Measurements from ENCODE around the gene RBP3. TPM values are rescaled to one million over a fixed set of nuclear protein-coding genes. Genes with fewer than 3 reads are reported as not detected.

RBP3 gene
- total RNA-seq: under 1 TPM in 1 of 2 donors, not detected in 1; 0.25 TPM
- 0.09 TPM for polyA plus RNA-seq (ENCODE audit: insufficient read depth, low read depth, low replicate concordance)
- long read RNA-seq, donor 1: 0 reads
- long read RNA-seq, donor 2: 0 reads

DNA sequence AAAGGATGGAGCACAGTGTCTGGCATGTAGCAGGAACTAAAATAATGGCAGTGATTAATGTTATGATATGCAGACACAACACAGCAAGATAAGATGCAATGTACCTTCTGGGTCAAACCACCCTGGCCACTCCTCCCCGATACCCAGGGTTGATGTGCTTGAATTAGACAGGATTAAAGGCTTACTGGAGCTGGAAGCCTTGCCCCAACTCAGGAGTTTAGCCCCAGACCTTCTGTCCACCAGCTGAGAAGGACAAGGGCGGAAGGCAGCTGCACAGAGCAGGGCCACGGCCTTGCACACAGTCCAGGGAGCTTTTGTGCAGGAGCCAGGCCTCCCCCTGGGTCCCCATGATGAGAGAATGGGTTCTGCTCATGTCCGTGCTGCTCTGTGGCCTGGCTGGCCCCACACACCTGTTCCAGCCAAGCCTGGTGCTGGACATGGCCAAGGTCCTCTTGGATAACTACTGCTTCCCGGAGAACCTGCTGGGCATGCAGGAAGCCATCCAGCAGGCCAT lies at the start of gene RBP3:
Gene RBP3, plus strand, starts transcription at position 226 of the 514 bp plus-strand sequence. Its CDS starts 122 bp downstream, at position 348.
- TF ChIP-seq, protein P1, sequence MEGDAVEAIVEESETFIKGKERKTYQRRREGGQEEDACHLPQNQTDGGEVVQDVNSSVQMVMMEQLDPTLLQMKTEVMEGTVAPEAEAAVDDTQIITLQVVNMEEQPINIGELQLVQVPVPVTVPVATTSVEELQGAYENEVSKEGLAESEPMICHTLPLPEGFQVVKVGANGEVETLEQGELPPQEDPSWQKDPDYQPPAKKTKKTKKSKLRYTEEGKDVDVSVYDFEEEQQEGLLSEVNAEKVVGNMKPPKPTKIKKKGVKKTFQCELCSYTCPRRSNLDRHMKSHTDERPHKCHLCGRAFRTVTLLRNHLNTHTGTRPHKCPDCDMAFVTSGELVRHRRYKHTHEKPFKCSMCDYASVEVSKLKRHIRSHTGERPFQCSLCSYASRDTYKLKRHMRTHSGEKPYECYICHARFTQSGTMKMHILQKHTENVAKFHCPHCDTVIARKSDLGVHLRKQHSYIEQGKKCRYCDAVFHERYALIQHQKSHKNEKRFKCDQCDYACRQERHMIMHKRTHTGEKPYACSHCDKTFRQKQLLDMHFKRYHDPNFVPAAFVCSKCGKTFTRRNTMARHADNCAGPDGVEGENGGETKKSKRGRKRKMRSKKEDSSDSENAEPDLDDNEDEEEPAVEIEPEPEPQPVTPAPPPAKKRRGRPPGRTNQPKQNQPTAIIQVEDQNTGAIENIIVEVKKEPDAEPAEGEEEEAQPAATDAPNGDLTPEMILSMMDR (IDR thresholded peaks at IDR 0.05): no peak
- TF ChIP-seq POLR2A (IDR thresholded peaks at IDR 0.05): no peak
- no peaks in the 10 kb centered on the region for H3K4me1 ChIP-seq
- H3K27ac ChIP-seq: no peak within 1 kb of the TSS
- no peaks in the 10 kb centered on the region for H3K36me3 ChIP-seq (ENCODE audit: low read depth, missing control alignments)
- intact Hi-C loops (cut with DNase I; ENCODE audit: low total_unique reads): no loop called here
- no peaks in the 10 kb centered on the region for H3K27me3 ChIP-seq
- H3K4me3 ChIP-seq: no peak within 1 kb of the TSS
- 84 to 100% methylated on average over 5 of the region's 5 CpGs for WGBS, 2 donors
- H3K9me3 ChIP-seq: no peaks in the 10 kb centered on the region
- DNase-seq: no peak

DNA sequence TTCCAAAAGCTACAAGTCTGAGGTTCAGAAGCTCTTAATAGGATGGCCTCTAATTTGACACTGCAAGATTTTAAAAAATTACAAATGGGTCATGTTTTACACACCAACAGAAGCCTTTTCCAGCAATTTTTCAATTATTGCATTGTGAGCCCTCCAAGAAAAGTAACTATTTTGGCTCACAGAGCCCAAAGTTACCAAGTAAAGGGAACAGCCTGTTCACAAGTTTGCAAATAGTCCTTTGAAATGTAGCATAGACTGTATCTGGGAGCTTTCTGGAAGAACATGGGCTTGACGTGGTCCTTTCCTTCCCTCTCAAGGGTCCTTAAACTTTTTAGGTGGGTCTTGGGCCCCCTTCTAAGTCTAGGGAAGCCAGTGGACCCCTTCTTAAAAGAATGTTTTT lies 49.4 kb upstream of the RBP3 start:
- H3K27ac ChIP-seq: peak overlapping the region; percentile 31 to 79
- WGBS, 2 donors: 20 to 27% methylated on average over 1 of the region's 1 CpG
- H3K4me1 ChIP-seq: peaks cover 22% of the 10 kb centered on the region
- no peaks in the 10 kb centered on the region for H3K27me3 ChIP-seq
- TF ChIP-seq, protein P1 (IDR thresholded peaks at IDR 0.05): no peak
- TF ChIP-seq POLR2A (IDR thresholded peaks at IDR 0.05): no peak
- no peaks in the 10 kb centered on the region for H3K36me3 ChIP-seq (ENCODE audit: low read depth, missing control alignments)
- H3K9me3 ChIP-seq: no peaks in the 10 kb centered on the region
- no peak for DNase-seq
- intact Hi-C loops (cut with DNase I; ENCODE audit: low total_unique reads): no loop called here
- H3K4me3 ChIP-seq: no peak overlapping the region

DNA sequence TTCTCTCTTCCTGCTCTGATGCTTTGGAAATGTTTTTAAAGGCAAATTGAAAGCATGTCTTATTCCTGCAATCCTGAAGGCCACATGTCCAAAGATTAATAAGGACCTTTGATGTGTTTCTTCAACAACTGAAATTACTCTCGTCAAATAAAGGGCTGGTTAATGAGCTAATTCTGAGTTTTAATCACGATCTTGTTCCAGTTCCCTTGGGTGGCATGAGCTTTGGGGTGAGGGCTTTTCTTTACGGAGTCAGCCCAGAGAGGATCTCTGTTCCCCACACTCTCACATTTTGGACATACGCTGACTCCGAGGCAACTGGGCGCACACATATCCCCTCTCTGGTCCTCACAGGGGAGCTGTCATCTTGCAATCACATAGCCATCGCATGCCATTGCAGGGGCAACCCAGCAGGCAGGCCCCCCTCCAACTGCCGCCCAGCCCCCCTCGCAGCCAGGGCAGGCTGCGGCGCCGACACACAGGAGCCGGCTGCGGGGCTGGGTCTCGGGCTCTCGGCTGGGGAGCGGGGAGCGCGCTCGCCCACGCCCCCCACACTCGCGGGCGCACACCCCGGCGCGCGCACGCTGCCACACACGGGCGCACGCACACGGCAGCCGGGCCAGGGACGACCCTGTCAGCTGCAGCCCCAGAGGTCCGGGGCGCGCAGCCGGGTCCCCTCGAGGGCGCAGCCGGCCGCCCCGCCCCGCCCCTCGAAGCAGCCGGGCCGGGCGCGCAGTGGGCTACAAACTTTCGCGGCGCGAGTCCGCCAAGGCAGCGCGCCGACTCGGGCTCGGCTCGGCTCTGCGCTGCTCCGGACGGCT lies 48.3 kb upstream of the RBP3 start, which contains the start of gene GDF10:
Gene GDF10, plus strand, starts transcription at position 587 of the 818 bp plus-strand sequence. CDS start 455 bp downstream, outside the sequence.
- no peaks in the 10 kb centered on the region for H3K9me3 ChIP-seq
- no peak for DNase-seq

GRCh38 chr10:47300429-47300931 lies 47.7 kb upstream of the RBP3 start:
- no peak for TF ChIP-seq POLR2A (IDR thresholded peaks at IDR 0.05)
- TF ChIP-seq, protein P1 (IDR thresholded peaks at IDR 0.05): peak in 1 of 3 experiments; percentile 20
- H3K4me3 ChIP-seq: peak overlapping the region; percentile 47 to 72
- no peak for DNase-seq
- H3K27me3 ChIP-seq: no peaks in the 10 kb centered on the region
- H3K36me3 ChIP-seq (ENCODE audit: low read depth, missing control alignments): no peaks in the 10 kb centered on the region
- no peaks in the 10 kb centered on the region for H3K9me3 ChIP-seq
- intact Hi-C loops (cut with DNase I; ENCODE audit: low total_unique reads): no loop called here
- peak overlapping the region; percentile 67 to 79 for H3K27ac ChIP-seq
- 2% methylated on average over 24 to 34 of the region's 57 CpGs for WGBS, 2 donors
- peaks cover 22% of the 10 kb centered on the region for H3K4me1 ChIP-seq

More for the DNA sequence above, 48.3 kb upstream of the RBP3 start, which contains the start of gene GDF10:
- intact Hi-C loops (cut with DNase I; ENCODE audit: low total_unique reads): no loop called here
- no peaks in the 10 kb centered on the region for H3K27me3 ChIP-seq
- peak within 1 kb of the TSS; percentile 67 to 79 for H3K27ac ChIP-seq
- H3K4me3 ChIP-seq: peak within 1 kb of the TSS; percentile 47 to 72
- no peaks in the 10 kb centered on the region for H3K36me3 ChIP-seq (ENCODE audit: low read depth, missing control alignments)
- H3K4me1 ChIP-seq: peaks cover 22% of the 10 kb centered on the region
- WGBS, 2 donors: 2 to 9% methylated on average over 7 to 19 of the region's 64 CpGs
- no peak for TF ChIP-seq POLR2A (IDR thresholded peaks at IDR 0.05)
- TF ChIP-seq, protein P1 (IDR thresholded peaks at IDR 0.05): no peak
